Ascending aorta (tissue), 2 donors: ENCODE data around the gene MED9. TPM values are rescaled to one million over a fixed set of nuclear protein-coding genes. Genes with fewer than 3 reads are reported as not detected.

Experiments
- DNase-seq, 2 donors: peaks; one replicate each; pipeline ENCODE4 v3.0.0-alpha.2; 2019; ENCODE audit warnings: low spot score in 2 of 2
- H3K27ac ChIP-seq, 2 donors: fragments of 200-600 bp; sonication (generic); one replicate each; pipeline ENCODE4 v1.5.1; 2016 to 2017; ENCODE audit warnings: mild to moderate bottlenecking in 1 of 2
- H3K27me3 ChIP-seq: fragments of 200-600 bp; sonication (generic); one replicate; pipeline ENCODE4 v1.5.1; 2017
- H3K36me3 ChIP-seq, 2 donors: fragments of 200-600 bp; sonication (generic); one replicate each; pipeline ENCODE4 v1.5.1; 2016
- H3K4me1 ChIP-seq, 2 donors: fragments of 200-600 bp; sonication (generic); one replicate each; pipeline ENCODE4 v1.5.1; 2016 to 2017; ENCODE audit warnings: mild to moderate bottlenecking in 1 of 2
- H3K4me3 ChIP-seq, 2 donors: fragments of 200-600 bp; sonication (generic); one replicate each; pipeline ENCODE4 v1.5.1; 2016 to 2017; ENCODE audit warnings: mild to moderate bottlenecking in 1 of 2
- H3K9me3 ChIP-seq, 2 donors: fragments of 200-600 bp; sonication (generic); one replicate each; pipeline ENCODE4 v1.5.1; 2016
- CTCF ChIP-seq, 3 experiments: fragments of 200-600 bp in 2 of 3; fragments of 450-650 bp in 1 of 3; sonication (generic) in 2 of 3; IDR thresholded peaks; one replicate each; pipeline ENCODE4 v1.5.1; 2016 to 2019; ENCODE audit warnings: antibody characterized with exemption in 3 of 3, mild to moderate bottlenecking in 1 of 3, moderate library complexity in 1 of 3
- intact Hi-C: fragments of 100-400 bp; cut with DNase I; formaldehyde crosslinking; loops from one replicate; pipeline ENCODE4 v1.15.1; 2023
- total RNA-seq: library from RNA; depleted of rRNA; stranded (reverse); fragments of >200 nt; gene quantifications from one replicate; pipeline ENCODE4 v1.1.0, GENCODE V29; 2016

MED9 gene
- total RNA-seq, 1 donor from 2014 or later: 16.9 TPM

- DNase-seq: no peak
- no peak for TF ChIP-seq CTCF (IDR thresholded peaks at IDR 0.05)
- no peaks in the 10 kb centered on the region for H3K9me3 ChIP-seq
- peaks cover 0 to 9% of the 10 kb centered on the region in 2 donors for H3K4me1 ChIP-seq
- no peak overlapping the region for H3K4me3 ChIP-seq
- no peaks in the 10 kb centered on the region for H3K27me3 ChIP-seq
- intact Hi-C loops: no loop called here
- no peak overlapping the region for H3K27ac ChIP-seq
- no peaks in the 10 kb centered on the region for H3K36me3 ChIP-seq
Measured at GRCh38 chr17:17508646-17509591, 32.1 kb downstream of the MED9 start.

- no peaks in the 10 kb centered on the region for H3K9me3 ChIP-seq
- no peak overlapping the region for H3K4me3 ChIP-seq
- peaks cover 0 to 9% of the 10 kb centered on the region in 2 donors for H3K4me1 ChIP-seq
- no peak for DNase-seq
- H3K27me3 ChIP-seq: no peaks in the 10 kb centered on the region
- no peaks in the 10 kb centered on the region for H3K36me3 ChIP-seq
- intact Hi-C loops: no loop called here
- TF ChIP-seq CTCF (IDR thresholded peaks at IDR 0.05): no peak
- no peak overlapping the region for H3K27ac ChIP-seq
Measured at GRCh38 chr17:17509601-17510425, 33.0 kb downstream of the MED9 start.

GRCh38 chr17:17510456-17511292 is 33.9 kb downstream of the MED9 start:
- intact Hi-C loops: no loop called here
- TF ChIP-seq CTCF (IDR thresholded peaks at IDR 0.05): no peak
- H3K4me3 ChIP-seq: no peak overlapping the region
- no peak for DNase-seq
- no peaks in the 10 kb centered on the region for H3K36me3 ChIP-seq
- H3K9me3 ChIP-seq: no peaks in the 10 kb centered on the region
- H3K4me1 ChIP-seq: peaks cover 0 to 9% of the 10 kb centered on the region in 2 donors
- H3K27me3 ChIP-seq: no peaks in the 10 kb centered on the region
- no peak overlapping the region for H3K27ac ChIP-seq

GRCh38 chr17:17511293-17511741 is 34.5 kb downstream of the MED9 start:
- no peaks in the 10 kb centered on the region for H3K9me3 ChIP-seq
- TF ChIP-seq CTCF (IDR thresholded peaks at IDR 0.05): no peak
- H3K27ac ChIP-seq: no peak overlapping the region
- DNase-seq: no peak
- H3K27me3 ChIP-seq: no peaks in the 10 kb centered on the region
- no peak overlapping the region for H3K4me3 ChIP-seq
- H3K4me1 ChIP-seq: peaks cover 0 to 9% of the 10 kb centered on the region in 2 donors
- no peaks in the 10 kb centered on the region for H3K36me3 ChIP-seq
- intact Hi-C loops: no loop called here
